Measurements from ENCODE around the gene PLP1.

- TF ChIP-seq CTCF (IDR thresholded peaks at IDR 0.05) = no peak
- no peak for TF ChIP-seq NFIC (IDR thresholded peaks at IDR 0.05; ENCODE audit: borderline replicate concordance)
- TF ChIP-seq CHD2 (IDR thresholded peaks at IDR 0.05; ENCODE audit: low read length, partially characterized antibody) = no peak
Observed at GRCh38 chrX:103729015-103729414, 47.6 kb upstream of the PLP1 start.
